GM23248 (cell line): ENCODE data around the gene CEP126. TPM values are rescaled to one million over a fixed set of nuclear protein-coding genes. Genes with fewer than 3 reads are reported as not detected.
A peak's percentile ranks its signal among the peaks of the same experiment; 100 is the strongest.

Experiments used
- DNase-seq: peaks from one replicate; pipeline ENCODE4 v3.0.0-alpha.2; 2015
- H2AFZ ChIP-seq: fragments of 200-600 bp; sonication (generic); 2 replicates; pipeline ENCODE4 v1.6.1; 2016; ENCODE audit warnings: antibody characterized with exemption
- H3F3A ChIP-seq: fragments of 200-600 bp; sonication (generic); 2 replicates; pipeline ENCODE4 v1.6.1; 2016; ENCODE audit warnings: mild to moderate bottlenecking, antibody characterized with exemption, mixed run types; ENCODE audit not compliant: insufficient read depth
- H3K27ac ChIP-seq: fragments of 200-600 bp; sonication (generic); 2 replicates; pipeline ENCODE4 v1.5.1; 2016; ENCODE audit warnings: mild to moderate bottlenecking
- H3K27me3 ChIP-seq: fragments of 200-600 bp; sonication (generic); replicated peaks from 2 replicates; pipeline ENCODE4 v1.6.1; 2016; ENCODE audit warnings: mild to moderate bottlenecking; ENCODE audit not compliant: insufficient read depth
- H3K36me3 ChIP-seq: fragments of 200-600 bp; sonication (generic); 2 replicates; pipeline ENCODE4 v1.6.1; 2016; ENCODE audit warnings: low read depth, mild to moderate bottlenecking
- H3K4me1 ChIP-seq: fragments of 200-600 bp; sonication (generic); 2 replicates; pipeline ENCODE4 v1.6.1; 2016; ENCODE audit warnings: mild to moderate bottlenecking; ENCODE audit not compliant: insufficient read depth
- H3K4me2 ChIP-seq: fragments of 200-600 bp; sonication (generic); one replicate; pipeline ENCODE4 v1.6.1; 2016; ENCODE audit warnings: mild to moderate bottlenecking; ENCODE audit not compliant: unreplicated experiment
- H3K4me3 ChIP-seq: fragments of 200-600 bp; sonication (generic); 2 replicates; pipeline ENCODE4 v1.5.1; 2016; ENCODE audit warnings: mild to moderate bottlenecking
- H3K79me2 ChIP-seq: fragments of 200-600 bp; sonication (generic); 2 replicates; pipeline ENCODE4 v1.6.1; 2016; ENCODE audit warnings: mild to moderate bottlenecking; ENCODE audit not compliant: insufficient read depth
- H3K9ac ChIP-seq: fragments of 200-600 bp; sonication (generic); 2 replicates; pipeline ENCODE4 v1.6.1; 2016; ENCODE audit warnings: mild to moderate bottlenecking
- H3K9me2 ChIP-seq: fragments of 200-600 bp; sonication (generic); 2 replicates; pipeline ENCODE4 v1.6.1; 2016; ENCODE audit warnings: mixed run types, mild to moderate bottlenecking, moderate library complexity; ENCODE audit not compliant: insufficient read depth
- H3K9me3 ChIP-seq: fragments of 200-600 bp; sonication (generic); one replicate; pipeline ENCODE4 v1.6.1; 2017; ENCODE audit warnings: low read depth
- H4K20me1 ChIP-seq: fragments of 200-600 bp; sonication (generic); 2 replicates; pipeline ENCODE4 v1.6.0; 2016; ENCODE audit not compliant: insufficient read depth
- EZH2 ChIP-seq: fragments of 200-600 bp; sonication (generic); IDR thresholded peaks from 2 replicates; pipeline ENCODE4 v1.6.1; 2018; ENCODE audit warnings: antibody characterized with exemption, mild to moderate bottlenecking; ENCODE audit not compliant: insufficient read depth, poor library complexity, severe bottlenecking
- EZH2phosphoT487 ChIP-seq: fragments of 200-600 bp; sonication (generic); IDR thresholded peaks from 2 replicates; pipeline ENCODE4 v1.6.1; 2018; ENCODE audit warnings: antibody characterized with exemption, moderate library complexity, mild to moderate bottlenecking, low read depth; ENCODE audit not compliant: insufficient read depth
- whole genome bisulfite sequencing, 2 experiments: methylation state at CpG; one replicate each; pipeline ENCODE4 v1.1.6; 2015 to 2017; ENCODE audit warnings: low lambda C conversion rate in 2 of 2, low coverage in 1 of 2; ENCODE audit errors: missing lambda C conversion rate in 2 of 2; 5-methylcytosine and 5-hydroxymethylcytosine counted together
- in situ Hi-C: fragments of 300-500 bp; cut with MboI; formaldehyde crosslinking; loops from 2 replicates; pipeline ENCODE4 v1.15.0; 2020
- polyA plus RNA-seq: library from polyadenylated mRNA; unstranded; fragments of >200 nt; fragmentation: Nextera tagmentation; extraction: Ambion mirVana; gene quantifications from 2 replicates; pipeline ENCODE4 v1.2.1, GENCODE V29; 2016
- total RNA-seq: library from RNA; depleted of rRNA; stranded (reverse); fragments of >200 nt; shearing (Covaris generic); gene quantifications from 2 replicates; pipeline ENCODE4 v1.2.3, GENCODE V29; 2014

Gene CEP126
- total and polyA plus RNA-seq, 2 experiments from 2014 or later, result 2.9 to 3.5 TPM

- 82 to 86% methylated on average over 7 of the region's 7 CpGs for WGBS, 2 experiments
- Histone ChIP-seq H3F3A (no peaks in the 10 kb centered on the region), H3K9me3 (no peaks in the 10 kb centered on the region), H3K36me3 (no peaks in the 10 kb centered on the region), H3K4me2 (no peak overlapping the region), H3K9me2 (no peaks in the 10 kb centered on the region), H3K27me3 (no peaks in the 10 kb centered on the region), H3K27ac (no peak overlapping the region), H3K9ac (no peak overlapping the region), H3K4me1 (peaks cover 27% of the 10 kb centered on the region), H4K20me1 (no peaks in the 10 kb centered on the region), H3K79me2 (no peaks in the 10 kb centered on the region), H2AFZ (no peak overlapping the region), H3K4me3 (no peak overlapping the region)
- no peak for TF ChIP-seq EZH2phosphoT487
- TF ChIP-seq EZH2, result no peak
- in situ Hi-C loops, result loop anchor here (25.0 kb wide), 1 partner anchor 570 kb away; no protein-coding TSS in a partner anchor
- DNase-seq, result no peak
Observed at GRCh38 chr11:102006835-102007566, 92.2 kb downstream of the CEP126 start.

DNA sequence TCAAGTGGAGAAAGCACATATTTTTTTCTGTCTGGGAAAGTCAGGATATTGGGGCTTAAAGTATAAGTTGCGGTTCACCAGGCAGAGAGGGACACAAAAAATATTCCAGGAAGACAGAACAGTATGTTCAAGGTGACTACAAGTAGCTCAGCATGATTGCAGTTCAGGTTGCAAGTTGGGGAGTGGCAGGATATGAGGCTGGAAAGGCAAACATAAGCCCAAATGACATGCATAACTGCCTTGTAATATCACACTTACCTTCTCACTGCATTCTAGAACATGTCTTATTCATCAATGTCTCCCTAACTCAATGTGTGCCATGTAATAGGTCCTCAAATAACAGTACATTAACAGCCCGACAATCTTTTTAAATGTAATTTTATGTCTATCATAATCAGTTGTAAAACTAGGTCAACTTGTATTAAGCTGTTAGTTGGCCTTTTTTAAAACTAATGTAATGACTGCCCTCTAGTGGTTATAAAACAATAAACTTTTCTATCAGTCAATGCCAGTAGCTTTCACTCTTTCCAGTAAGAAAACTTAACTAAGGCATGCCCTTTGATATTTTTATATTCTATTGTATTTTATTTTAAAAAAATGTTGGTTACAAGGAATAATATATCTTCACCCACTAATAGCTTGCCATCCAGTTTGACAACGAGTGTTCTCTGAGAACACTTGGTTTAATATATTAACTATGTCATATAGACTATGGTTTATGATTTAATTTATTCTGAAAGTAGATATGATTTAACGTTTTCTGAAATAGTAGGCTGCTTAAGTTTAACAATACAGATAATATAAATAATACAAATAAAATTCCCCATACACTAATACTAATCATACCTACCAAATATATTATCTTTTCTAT, 93.0 kb downstream of the CEP126 start:
- Histone ChIP-seq H3K4me3 (no peak overlapping the region), H3K36me3 (no peaks in the 10 kb centered on the region), H3K79me2 (no peaks in the 10 kb centered on the region), H3F3A (no peaks in the 10 kb centered on the region), H3K4me1 (peaks cover 27% of the 10 kb centered on the region), H3K4me2 (no peak overlapping the region), H3K9ac (no peak overlapping the region), H3K9me3 (no peaks in the 10 kb centered on the region), H3K27me3 (no peaks in the 10 kb centered on the region), H3K27ac (no peak overlapping the region), H3K9me2 (no peaks in the 10 kb centered on the region), H2AFZ (peak overlapping the region; percentile 30; the same call in 1 of the 2 replicates), H4K20me1 (no peaks in the 10 kb centered on the region)
- WGBS, 2 experiments, result 23 to 24% methylated on average over 4 of the region's 4 CpGs
- peak; percentile 70 for DNase-seq
- TF ChIP-seq EZH2phosphoT487 (no peak), EZH2 (no peak)
- in situ Hi-C loops, result loop anchor here (25.0 kb wide), 1 partner anchor 571 kb away; no protein-coding TSS in a partner anchor

DNA sequence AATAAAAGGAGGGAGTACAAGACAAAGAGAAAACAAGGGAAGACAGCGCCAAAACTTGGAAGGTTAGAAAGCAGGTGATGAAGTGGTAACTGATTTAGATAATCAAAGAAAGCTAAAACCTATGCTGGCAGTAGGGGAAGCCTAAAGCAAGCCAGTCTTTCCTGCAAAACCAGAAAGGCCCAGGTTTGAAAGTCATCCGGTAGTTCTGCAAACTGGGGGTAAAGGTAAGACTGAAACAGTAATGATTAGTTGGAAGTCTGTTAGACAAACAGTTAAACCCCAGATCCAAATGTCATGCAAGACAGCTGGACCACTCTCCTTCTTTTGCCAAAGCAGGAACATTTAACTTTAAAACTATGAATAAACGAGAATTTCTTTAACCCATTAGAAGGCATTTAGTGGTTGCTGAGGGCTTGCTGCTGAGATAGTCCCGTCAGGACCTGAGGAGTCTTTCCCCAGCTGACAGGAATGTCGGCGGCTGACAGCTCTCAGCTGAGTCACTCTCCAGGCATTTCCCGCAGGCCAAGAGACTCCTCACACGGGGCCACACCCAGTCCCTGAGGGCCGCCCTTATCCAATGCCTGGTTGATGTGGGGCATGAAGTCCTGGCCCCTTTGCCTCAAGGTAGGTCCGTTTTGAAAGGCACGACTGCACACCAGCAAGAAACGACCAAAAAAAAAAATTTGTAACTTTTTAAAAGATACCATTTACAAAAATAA, 96.1 kb downstream of the CEP126 start:
- 15 to 18% methylated on average over 12 of the region's 12 CpGs for WGBS, 2 experiments
- in situ Hi-C loops, result loop anchor here (25.0 kb wide), 1 partner anchor 574 kb away; no protein-coding TSS in a partner anchor
- peak overlapping the region; percentile 26 for H3K4me3 ChIP-seq
- H4K20me1 ChIP-seq, result no peaks in the 10 kb centered on the region
- peak; percentile 95 for DNase-seq
- TF ChIP-seq EZH2, result no peak
- TF ChIP-seq EZH2phosphoT487, result no peak
- H3K4me1 ChIP-seq, result peaks cover 27% of the 10 kb centered on the region
- peak overlapping the region; percentile 70 for H3K4me2 ChIP-seq
- H3F3A ChIP-seq, result no peaks in the 10 kb centered on the region
- peak overlapping the region; percentile 46 for H3K27ac ChIP-seq
- H3K36me3 ChIP-seq, result no peaks in the 10 kb centered on the region
- H3K9ac ChIP-seq, result peak overlapping the region; percentile 24; the same call in 1 of the 2 replicates
- H3K9me2 ChIP-seq, result no peaks in the 10 kb centered on the region
- H3K9me3 ChIP-seq, result no peaks in the 10 kb centered on the region
- no peaks in the 10 kb centered on the region for H3K79me2 ChIP-seq
- H3K27me3 ChIP-seq, result no peaks in the 10 kb centered on the region
- H2AFZ ChIP-seq, result peak overlapping the region; percentile 28; the same call in 1 of the 2 replicates

DNA sequence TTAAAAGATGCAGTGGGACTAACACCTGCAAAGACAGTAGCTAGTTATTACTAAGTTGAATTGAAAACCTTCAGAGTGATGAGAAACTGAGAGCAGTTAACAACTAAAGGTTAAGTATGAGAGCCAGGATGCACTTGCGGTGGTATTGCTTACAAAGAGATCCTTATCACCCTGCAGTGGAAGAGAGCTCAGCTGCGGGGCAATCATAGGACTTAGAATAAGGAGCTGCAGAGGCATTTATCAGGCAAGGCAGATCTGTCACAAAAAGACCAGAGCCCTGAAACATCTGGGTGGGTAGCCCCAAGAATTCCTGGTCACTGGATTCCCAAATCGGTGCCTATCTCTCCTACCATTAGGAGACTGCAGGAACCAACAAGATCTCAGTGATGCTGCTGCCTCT, 98.1 kb downstream of the CEP126 start:
- Histone ChIP-seq H3K27me3 (no peaks in the 10 kb centered on the region), H3K9me3 (no peaks in the 10 kb centered on the region), H3K4me1 (peaks cover 22% of the 10 kb centered on the region), H3K79me2 (no peaks in the 10 kb centered on the region), H4K20me1 (no peaks in the 10 kb centered on the region), H3K9ac (no peak overlapping the region), H3K4me3 (no peak overlapping the region), H2AFZ (no peak overlapping the region), H3F3A (no peaks in the 10 kb centered on the region), H3K4me2 (no peak overlapping the region), H3K9me2 (no peaks in the 10 kb centered on the region), H3K36me3 (no peaks in the 10 kb centered on the region), H3K27ac (no peak overlapping the region)
- no peak for DNase-seq
- WGBS, 2 experiments, result 95 to 97% methylated on average over 3 of the region's 3 CpGs
- in situ Hi-C loops, result loop anchor here (25.0 kb wide), 1 partner anchor 576 kb away; no protein-coding TSS in a partner anchor
- TF ChIP-seq EZH2phosphoT487 (no peak), EZH2 (no peak)
